WTC11 (cell line): ENCODE data around the gene ASCC1. TPM values are rescaled to one million over a fixed set of nuclear protein-coding genes. Genes with fewer than 3 reads are reported as not detected.

Source experiments
- ATAC-seq: fragments of 200-7000 bp; cut with Tn5 transposase; 2 replicates; pipeline ENCODE4 v1.10.0; 2021; ENCODE audit warnings: mild to moderate bottlenecking, moderate library complexity
- CTCF ChIA-PET: fragments of 300-600 bp; sonication (Branson Sonifier 250); formaldehyde crosslinking; loops from one replicate; lab custom pipeline; 2021; ENCODE audit warnings: antibody characterized with exemption; lab: Charles Lee
- POLR2A ChIA-PET: fragments of 350-600 bp; sonication (Branson Sonifier 250); formaldehyde crosslinking; loops from one replicate; lab custom pipeline; 2021; ENCODE audit warnings: antibody characterized with exemption; lab: Charles Lee
- DNase-seq: peaks from one replicate; pipeline ENCODE4 v3.0.0; 2021; ENCODE audit warnings: low spot score
- H3K27ac Mint-ChIP-seq: 2 replicates; pipeline ENCODE4 v1.8.0; 2021; ENCODE audit warnings: mixed read lengths
- H3K27me3 Mint-ChIP-seq: 2 replicates; pipeline ENCODE4 v1.8.0; 2021; ENCODE audit warnings: low read depth, mild to moderate bottlenecking, moderate library complexity, mixed read lengths
- H3K36me3 Mint-ChIP-seq: 2 replicates; pipeline ENCODE4 v1.8.0; 2021; ENCODE audit warnings: mixed read lengths
- H3K4me1 Mint-ChIP-seq: 2 replicates; pipeline ENCODE4 v1.8.0; 2022; ENCODE audit warnings: mixed read lengths
- H3K4me3 Mint-ChIP-seq: 2 replicates; pipeline ENCODE4 v1.8.0; 2021; ENCODE audit warnings: mild to moderate bottlenecking, moderate library complexity, mixed read lengths
- H3K9me3 Mint-ChIP-seq: 2 replicates; pipeline ENCODE4 v1.8.0; 2021; ENCODE audit warnings: mixed read lengths
- ATF1 ChIP-seq: sonication (generic); formaldehyde crosslinking; IDR thresholded peaks from 2 replicates; pipeline ENCODE4 v1.8.1; 2023; ENCODE audit warnings: mild to moderate bottlenecking, moderate library complexity, missing genetic modification reagents
- CBFB ChIP-seq: sonication (generic); formaldehyde crosslinking; IDR thresholded peaks from 2 replicates; pipeline ENCODE4 v1.8.1; 2022; ENCODE audit warnings: mild to moderate bottlenecking, low read depth, missing genetic modification reagents
- ETV6 ChIP-seq: sonication (generic); formaldehyde crosslinking; IDR thresholded peaks from 2 replicates; pipeline ENCODE4 v1.8.1; 2022; ENCODE audit warnings: mild to moderate bottlenecking, missing genetic modification reagents
- FOXJ3 ChIP-seq: sonication (generic); formaldehyde crosslinking; IDR thresholded peaks from 2 replicates; pipeline ENCODE4 v1.9.0; 2021; ENCODE audit warnings: missing genetic modification reagents, mild to moderate bottlenecking, borderline replicate concordance
- FOXK1 ChIP-seq: sonication (generic); formaldehyde crosslinking; IDR thresholded peaks from 2 replicates; pipeline ENCODE4 v1.8.0; 2022; ENCODE audit warnings: mild to moderate bottlenecking, moderate library complexity, missing genetic modification reagents
- GTF2I ChIP-seq: fragments of 250-450 bp; sonication (Bioruptor Pico); conservative IDR thresholded peaks from 2 replicates; pipeline ENCODE4 v1.4.0; 2021; ENCODE audit warnings: mild to moderate bottlenecking
- NFE2L1 ChIP-seq: sonication (generic); formaldehyde crosslinking; IDR thresholded peaks from 2 replicates; pipeline ENCODE4 v1.8.1; 2023; ENCODE audit warnings: missing genetic modification reagents
- PRDM15 ChIP-seq: sonication (generic); formaldehyde crosslinking; IDR thresholded peaks from 2 replicates; pipeline ENCODE4 v1.8.0; 2022; ENCODE audit warnings: missing genetic modification reagents
- PRRX2 ChIP-seq: fragments of 250-450 bp; sonication (Bioruptor Pico); IDR thresholded peaks from 2 replicates; pipeline ENCODE4 v1.8.0; 2021; ENCODE audit warnings: mild to moderate bottlenecking
- RELA ChIP-seq: sonication (generic); formaldehyde crosslinking; IDR thresholded peaks from 2 replicates; pipeline ENCODE4 v1.8.1; 2022; ENCODE audit warnings: missing genetic modification reagents, mild to moderate bottlenecking, borderline replicate concordance
- SP1 ChIP-seq: sonication (generic); formaldehyde crosslinking; conservative IDR thresholded peaks from 2 replicates; pipeline ENCODE4 v1.8.1; 2022; ENCODE audit warnings: missing genetic modification reagents
- TCF7 ChIP-seq: sonication (generic); formaldehyde crosslinking; IDR thresholded peaks from 2 replicates; pipeline ENCODE4 v1.8.0; 2022; ENCODE audit warnings: mild to moderate bottlenecking, low read depth, missing genetic modification reagents, moderate library complexity
- TEAD4 ChIP-seq: sonication (generic); formaldehyde crosslinking; IDR thresholded peaks from 2 replicates; pipeline ENCODE4 v1.8.0; 2022; ENCODE audit warnings: mild to moderate bottlenecking, missing genetic modification reagents
- ZNF121 ChIP-seq: sonication (generic); formaldehyde crosslinking; IDR thresholded peaks from 2 replicates; pipeline ENCODE4 v1.8.0; 2023; ENCODE audit warnings: missing genetic modification reagents
- total RNA-seq: library from RNA; stranded (reverse); gene quantifications from 3 replicates; pipeline ENCODE4 v1.2.3, GENCODE V29; 2021
- TF ChIP-seq, protein P1 (sequence below): fragments of 250-450 bp; sonication (Bioruptor Pico); IDR thresholded peaks from 2 replicates; pipeline ENCODE4 v1.9.0; 2021; ENCODE audit warnings: moderate library complexity, mild to moderate bottlenecking, inconsistent platforms, borderline replicate concordance
- TF ChIP-seq, protein P2 (sequence below): sonication (generic); formaldehyde crosslinking; IDR thresholded peaks from 2 replicates; pipeline ENCODE4 v1.8.0; 2022; ENCODE audit warnings: mild to moderate bottlenecking, missing genetic modification reagents
- TF ChIP-seq, protein P3 (sequence below): sonication (generic); formaldehyde crosslinking; IDR thresholded peaks from 2 replicates; pipeline ENCODE4 v1.8.1; 2022; ENCODE audit warnings: missing genetic modification reagents, borderline replicate concordance
- TF ChIP-seq, protein P4 (sequence below): sonication (generic); formaldehyde crosslinking; IDR thresholded peaks from 2 replicates; pipeline ENCODE4 v1.8.1; 2023; ENCODE audit warnings: mild to moderate bottlenecking, missing genetic modification reagents, moderate library complexity

ASCC1 gene
- total RNA-seq, 1 experiment from 2014 or later, result 30.4 TPM

DNA sequence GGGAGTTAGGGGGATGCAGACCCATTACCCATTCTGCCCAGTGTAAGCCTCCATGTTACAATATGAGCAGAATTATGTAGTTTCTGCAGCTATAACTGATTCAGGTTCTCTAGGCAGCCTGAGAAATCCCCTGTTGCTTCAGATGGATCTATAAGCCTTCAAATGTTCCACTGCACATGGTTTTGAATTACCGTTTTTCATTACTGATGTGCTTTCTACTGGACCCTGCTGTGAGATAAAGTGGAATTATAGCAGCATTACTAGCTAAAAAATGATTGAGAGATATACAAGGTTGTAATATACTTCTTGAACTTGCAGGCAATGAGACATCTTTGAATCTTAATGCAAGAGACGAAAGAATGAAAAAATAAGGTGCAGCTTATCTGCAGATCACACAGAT is 38.6 kb downstream of the ASCC1 start:
- Mint-ChIP-seq H3K36me3 (peaks cover 14% of the 10 kb centered on the region), H3K9me3 (no peaks in the 10 kb centered on the region), H3K27me3 (no peaks in the 10 kb centered on the region), H3K4me3 (no peak overlapping the region), H3K27ac (no peak overlapping the region), H3K4me1 (peaks cover 4% of the 10 kb centered on the region; the same call in 1 of the 2 replicates)
- ATAC-seq (no peak), DNase-seq (no peak)
- TF ChIP-seq TCF7 (CRISPR knock-in tag) (no peak), FOXJ3 (CRISPR knock-in tag) (no peak), NFE2L1 (CRISPR knock-in tag) (no peak), CBFB (CRISPR knock-in tag) (no peak), SP1 (CRISPR knock-in tag) (no peak), RELA (CRISPR knock-in tag) (no peak), GTF2I (CRISPR knock-in tag) (no peak), FOXK1 (CRISPR knock-in tag) (no peak), TEAD4 (CRISPR knock-in tag) (no peak)
- TF ChIP-seq, protein P1, sequence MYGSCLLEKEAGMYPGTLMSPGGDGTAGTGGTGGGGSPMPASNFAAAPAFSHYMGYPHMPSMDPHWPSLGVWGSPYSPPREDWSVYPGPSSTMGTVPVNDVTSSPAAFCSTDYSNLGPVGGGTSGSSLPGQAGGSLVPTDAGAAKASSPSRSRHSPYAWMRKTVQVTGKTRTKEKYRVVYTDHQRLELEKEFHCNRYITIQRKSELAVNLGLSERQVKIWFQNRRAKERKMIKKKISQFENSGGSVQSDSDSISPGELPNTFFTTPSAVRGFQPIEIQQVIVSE (CRISPR knock-in tag), result no peak
- TF ChIP-seq, protein P2, sequence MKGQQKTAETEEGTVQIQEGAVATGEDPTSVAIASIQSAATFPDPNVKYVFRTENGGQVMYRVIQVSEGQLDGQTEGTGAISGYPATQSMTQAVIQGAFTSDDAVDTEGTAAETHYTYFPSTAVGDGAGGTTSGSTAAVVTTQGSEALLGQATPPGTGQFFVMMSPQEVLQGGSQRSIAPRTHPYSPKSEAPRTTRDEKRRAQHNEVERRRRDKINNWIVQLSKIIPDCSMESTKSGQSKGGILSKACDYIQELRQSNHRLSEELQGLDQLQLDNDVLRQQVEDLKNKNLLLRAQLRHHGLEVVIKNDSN (CRISPR knock-in tag), result no peak
- ChIA-PET POLR2A (no interaction called here), CTCF (interaction anchor here (0.9 kb wide), 1 partner anchor 51 kb away, joined by 3 read pairs; no protein-coding TSS in a partner anchor)

DNA sequence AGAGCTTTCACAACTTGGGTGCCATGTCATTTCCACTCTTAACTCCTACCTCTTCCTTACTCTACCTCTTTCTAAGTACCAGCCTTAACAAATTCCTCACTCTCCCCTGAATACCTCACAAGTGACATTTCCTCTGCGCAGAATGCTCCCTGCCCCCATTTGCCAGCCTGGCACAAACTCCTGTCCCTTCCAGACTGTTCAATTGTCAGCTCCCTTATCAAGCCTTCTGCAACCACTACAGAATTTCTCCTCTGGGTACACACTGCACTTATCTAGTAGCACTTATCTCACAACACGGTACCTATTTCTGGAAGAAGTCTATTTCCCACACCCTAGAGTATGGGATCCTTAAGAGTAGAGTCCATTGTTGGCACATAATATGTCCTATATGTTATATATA is 39.4 kb downstream of the ASCC1 start:
- CTCF ChIA-PET, result interaction anchor here (0.9 kb wide), 1 partner anchor 50 kb away, joined by 3 read pairs; no protein-coding TSS in a partner anchor
- POLR2A ChIA-PET, result no interaction called here
- H3K9me3 Mint-ChIP-seq, result no peaks in the 10 kb centered on the region
- H3K27ac Mint-ChIP-seq, result no peak overlapping the region
- ATAC-seq, result no peak
- no peaks in the 10 kb centered on the region for H3K27me3 Mint-ChIP-seq
- H3K4me3 Mint-ChIP-seq, result no peak overlapping the region
- peaks cover 4% of the 10 kb centered on the region; the same call in 1 of the 2 replicates for H3K4me1 Mint-ChIP-seq
- no peak for DNase-seq
- TF ChIP-seq ETV6 (CRISPR knock-in tag), result no peak
- TF ChIP-seq, protein P3, sequence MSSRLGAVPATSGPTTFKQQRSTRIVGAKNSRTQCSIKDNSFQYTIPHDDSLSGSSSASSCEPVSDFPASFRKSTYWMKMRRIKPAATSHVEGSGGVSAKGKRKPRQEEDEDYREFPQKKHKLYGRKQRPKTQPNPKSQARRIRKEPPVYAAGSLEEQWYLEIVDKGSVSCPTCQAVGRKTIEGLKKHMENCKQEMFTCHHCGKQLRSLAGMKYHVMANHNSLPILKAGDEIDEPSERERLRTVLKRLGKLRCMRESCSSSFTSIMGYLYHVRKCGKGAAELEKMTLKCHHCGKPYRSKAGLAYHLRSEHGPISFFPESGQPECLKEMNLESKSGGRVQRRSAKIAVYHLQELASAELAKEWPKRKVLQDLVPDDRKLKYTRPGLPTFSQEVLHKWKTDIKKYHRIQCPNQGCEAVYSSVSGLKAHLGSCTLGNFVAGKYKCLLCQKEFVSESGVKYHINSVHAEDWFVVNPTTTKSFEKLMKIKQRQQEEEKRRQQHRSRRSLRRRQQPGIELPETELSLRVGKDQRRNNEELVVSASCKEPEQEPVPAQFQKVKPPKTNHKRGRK, result no peak
- no peak for TF ChIP-seq ATF1
- TF ChIP-seq FOXJ3 (CRISPR knock-in tag), result no peak
- TF ChIP-seq, protein P4, sequence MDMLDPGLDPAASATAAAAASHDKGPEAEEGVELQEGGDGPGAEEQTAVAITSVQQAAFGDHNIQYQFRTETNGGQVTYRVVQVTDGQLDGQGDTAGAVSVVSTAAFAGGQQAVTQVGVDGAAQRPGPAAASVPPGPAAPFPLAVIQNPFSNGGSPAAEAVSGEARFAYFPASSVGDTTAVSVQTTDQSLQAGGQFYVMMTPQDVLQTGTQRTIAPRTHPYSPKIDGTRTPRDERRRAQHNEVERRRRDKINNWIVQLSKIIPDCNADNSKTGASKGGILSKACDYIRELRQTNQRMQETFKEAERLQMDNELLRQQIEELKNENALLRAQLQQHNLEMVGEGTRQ (CRISPR knock-in tag), result no peak
- no peak for TF ChIP-seq PRRX2 (CRISPR knock-in tag)
- no peak for TF ChIP-seq ZNF121 (CRISPR knock-in tag)
- TF ChIP-seq PRDM15 (CRISPR knock-in tag), result no peak
- H3K36me3 Mint-ChIP-seq, result peaks cover 6% of the 10 kb centered on the region; the same call in 1 of the 2 replicates
